HepG2 (cell line): ENCODE results near the gene SEMA3B. TPM values are rescaled to one million over a fixed set of nuclear protein-coding genes. Genes with fewer than 3 reads are reported as not detected.

Source experiments
- AGO1 ChIP-seq: fragments of 200-400 bp; formaldehyde crosslinking; IDR thresholded peaks from 2 replicates; pipeline ENCODE4 v1.6.1; 2017; ENCODE audit warnings: mild to moderate bottlenecking, low read depth, low read length, moderate library complexity; ENCODE audit not compliant: poor library complexity, severe bottlenecking
- CENPT ChIP-seq: sonication (generic); formaldehyde crosslinking; IDR thresholded peaks from 2 replicates; pipeline ENCODE4 v1.8.0; 2022; ENCODE audit warnings: low read depth, mild to moderate bottlenecking, moderate library complexity, missing genetic modification reagents
- DZIP1 ChIP-seq: sonication (generic); formaldehyde crosslinking; IDR thresholded peaks from 2 replicates; pipeline ENCODE4 v1.5.0; 2020; ENCODE audit warnings: mild to moderate bottlenecking, missing genetic modification reagents
- ELF4 ChIP-seq: sonication (generic); formaldehyde crosslinking; IDR thresholded peaks from 2 replicates; pipeline ENCODE4 v1.5.0; 2020; ENCODE audit warnings: missing genetic modification reagents, mild to moderate bottlenecking, moderate library complexity, borderline replicate concordance
- HINFP ChIP-seq: sonication (generic); formaldehyde crosslinking; IDR thresholded peaks from 2 replicates; pipeline ENCODE4 v1.4.0; 2020; ENCODE audit warnings: low read depth, mild to moderate bottlenecking, missing genetic modification reagents
- HOXA5 ChIP-seq: sonication (generic); formaldehyde crosslinking; IDR thresholded peaks from 2 replicates; pipeline ENCODE4 v1.4.0; 2020; ENCODE audit warnings: missing genetic modification reagents
- KLF13 ChIP-seq: sonication (generic); formaldehyde crosslinking; IDR thresholded peaks from 2 replicates; pipeline ENCODE4 v1.4.0; 2020; ENCODE audit warnings: mild to moderate bottlenecking, missing genetic modification reagents
- RCOR2 ChIP-seq: IDR thresholded peaks from 2 replicates; pipeline ENCODE4 v1.6.1; 2016; ENCODE audit warnings: missing biosample characterization, missing genetic modification reagents
- REST ChIP-seq, 2 experiments: IDR thresholded peaks; 2 replicates each; pipeline ENCODE4 v1.6.1; 2011 to 2012; ENCODE audit warnings: low read length in 2 of 2, borderline replicate concordance in 1 of 2, low read depth in 1 of 2, mild to moderate bottlenecking in 1 of 2, moderate library complexity in 1 of 2
- RXRA ChIP-seq: sonication (generic); formaldehyde crosslinking; IDR thresholded peaks from 2 replicates; pipeline ENCODE4 v1.5.1; 2020; ENCODE audit warnings: missing genetic modification reagents
- SMC3 ChIP-seq: IDR thresholded peaks from 2 replicates; pipeline ENCODE4 v1.6.1; 2011; ENCODE audit warnings: low read length, improper control_type of control experiment
- ZBTB20 ChIP-seq: sonication (generic); formaldehyde crosslinking; IDR thresholded peaks from 2 replicates; pipeline ENCODE4 v1.8.1; 2023; ENCODE audit warnings: missing genetic modification reagents, low read depth, mild to moderate bottlenecking, borderline replicate concordance
- ZBTB3 ChIP-seq: sonication (generic); formaldehyde crosslinking; IDR thresholded peaks from 2 replicates; pipeline ENCODE4 v1.4.0; 2020; ENCODE audit warnings: low read depth, mild to moderate bottlenecking, moderate library complexity, missing genetic modification reagents, borderline replicate concordance
- ZNF136 ChIP-seq: sonication (generic); formaldehyde crosslinking; IDR thresholded peaks from 2 replicates; pipeline ENCODE4 v1.8.1; 2022; ENCODE audit warnings: low read depth, mild to moderate bottlenecking, moderate library complexity, missing genetic modification reagents
- ZNF563 ChIP-seq: sonication (generic); formaldehyde crosslinking; IDR thresholded peaks from 2 replicates; pipeline ENCODE4 v1.8.0; 2022; ENCODE audit warnings: mild to moderate bottlenecking, moderate library complexity, missing genetic modification reagents
- ZNF749 ChIP-seq: sonication (generic); formaldehyde crosslinking; IDR thresholded peaks from 2 replicates; pipeline ENCODE4 v1.8.0; 2022; ENCODE audit warnings: mild to moderate bottlenecking, missing genetic modification reagents, moderate library complexity, borderline replicate concordance
- ZNF776 ChIP-seq: sonication (generic); formaldehyde crosslinking; IDR thresholded peaks from 2 replicates; pipeline ENCODE4 v1.4.0; 2020; ENCODE audit warnings: mild to moderate bottlenecking, missing genetic modification reagents
- ZUFSP ChIP-seq: sonication (generic); formaldehyde crosslinking; IDR thresholded peaks from 2 replicates; pipeline ENCODE4 v1.9.0; 2021; ENCODE audit warnings: missing genetic modification reagents, mild to moderate bottlenecking, borderline replicate concordance
- polyA plus RNA-seq, 8 experiments: library from polyadenylated mRNA; depleted of rRNA in 3 of 8; stranded (reverse) in 7 of 8; unstranded in 1 of 8; fragments of >200 nt; fragmentation: Illumina TruSeq in 4 of 8; extraction: Trizol in 4 of 8; gene quantifications; 2 replicates each; pipeline versions ENCODE4 v1.2.1 to v1.2.3, GENCODE V29; 2011 to 2016; ENCODE audit warnings: low read depth in 4 of 8, missing spikeins in 1 of 8, mixed read lengths in 1 of 8; ENCODE audit not compliant: insufficient read depth in 1 of 8
- total RNA-seq, 5 experiments: library from RNA; depleted of rRNA; stranded (reverse); fragments of >200 nt; fragmentation: Illumina TruSeq; extraction: Trizol; gene quantifications; 2 replicates each; pipeline ENCODE4 v1.2.3, GENCODE V29; 2016; ENCODE audit warnings: low read depth in 1 of 5

Gene SEMA3B
- total and polyA plus RNA-seq, 2 of the 13 experiments (the other 11 are each of a cell fraction or from before 2014, with no cell fraction given), result 93.2 to 158 TPM

- 0 out of 2 replicates have a peak, but pooled peaks have one; percentile 33 for TF ChIP-seq HINFP
- peak; percentile 60; the same call in 1 of the 2 replicates for TF ChIP-seq RXRA (CRISPR knock-in tag)
- TF ChIP-seq ZBTB3 (CRISPR knock-in tag), result no peak
- TF ChIP-seq ZUFSP (CRISPR knock-in tag), result no peak
- no peak for TF ChIP-seq KLF13 (CRISPR knock-in tag)
- no peak; a peak in 1 of 4 replicates for TF ChIP-seq REST (IDR thresholded peaks at IDR 0.05; ENCODE audit: borderline replicate concordance in 1 of 2, low read depth in 1 of 2, low read length in 2 of 2)
- TF ChIP-seq SMC3, result no peak
- TF ChIP-seq RCOR2 (CRISPR knock-in tag), result no peak
- peak; percentile 71 for TF ChIP-seq ZBTB20 (CRISPR knock-in tag)
- TF ChIP-seq ZNF136 (CRISPR knock-in tag), result 0 out of 2 replicates have a peak, but pooled peaks have one; percentile 32
- no peak for TF ChIP-seq DZIP1
- peak; percentile 84 for TF ChIP-seq ZNF563
- no peak for TF ChIP-seq CENPT (CRISPR knock-in tag)
- no peak for TF ChIP-seq ELF4 (CRISPR knock-in tag)
- TF ChIP-seq AGO1, result peak; percentile 82
- TF ChIP-seq HOXA5, result no peak
- TF ChIP-seq ZNF749 (CRISPR knock-in tag), result no peak
- TF ChIP-seq ZNF776 (CRISPR knock-in tag), result peak; percentile 22
Observed at GRCh38 chr3:50292159-50293078, 23.5 kb downstream of the SEMA3B start, which contains the start of gene IFRD2 (continued).
